GM18870 (cell line): Measurements from ENCODE around the gene VAPB.

ENCODE experiments used
- ATAC-seq: cut with Tn5 transposase; IDR thresholded peaks from one replicate; pipeline ENCODE4 v1.9.1; 2021; ENCODE audit warnings: moderate library complexity; ENCODE audit not compliant: unreplicated experiment

VAPB gene

DNA sequence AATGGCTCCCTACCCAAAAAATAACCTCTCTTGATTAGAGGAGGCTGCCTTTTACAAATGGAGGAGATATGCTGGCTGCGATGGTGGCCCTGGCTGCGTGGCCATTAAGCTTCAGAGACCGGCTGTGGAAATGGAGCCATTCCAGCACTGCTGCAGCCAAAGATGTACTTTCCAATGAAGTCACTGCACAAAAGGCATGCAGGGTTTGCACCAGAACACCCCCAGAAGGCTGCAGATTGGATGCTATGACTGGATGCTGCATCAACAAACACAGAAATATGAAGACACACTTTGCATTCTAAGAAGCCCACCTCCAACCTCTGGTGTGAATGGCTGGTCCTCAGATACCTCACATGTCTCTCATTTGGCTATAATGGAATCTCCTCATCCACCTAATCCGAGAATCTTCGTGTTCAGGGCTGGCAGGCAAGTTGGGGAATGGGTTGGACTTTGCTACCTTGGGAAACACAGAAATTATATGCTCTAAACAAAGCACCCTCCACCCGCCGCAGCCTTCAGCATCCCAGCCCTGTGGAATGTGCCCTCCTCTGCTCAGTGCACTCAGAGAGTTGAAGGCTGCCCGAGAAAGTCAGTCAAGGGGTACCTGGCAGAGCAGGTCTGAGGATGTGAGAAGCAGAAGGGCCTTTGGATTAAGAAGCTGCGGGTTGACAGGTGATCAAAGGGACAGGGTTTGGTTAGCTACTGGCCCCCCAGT, 90.9 kb downstream of the VAPB start:
- no peak for ATAC-seq

DNA sequence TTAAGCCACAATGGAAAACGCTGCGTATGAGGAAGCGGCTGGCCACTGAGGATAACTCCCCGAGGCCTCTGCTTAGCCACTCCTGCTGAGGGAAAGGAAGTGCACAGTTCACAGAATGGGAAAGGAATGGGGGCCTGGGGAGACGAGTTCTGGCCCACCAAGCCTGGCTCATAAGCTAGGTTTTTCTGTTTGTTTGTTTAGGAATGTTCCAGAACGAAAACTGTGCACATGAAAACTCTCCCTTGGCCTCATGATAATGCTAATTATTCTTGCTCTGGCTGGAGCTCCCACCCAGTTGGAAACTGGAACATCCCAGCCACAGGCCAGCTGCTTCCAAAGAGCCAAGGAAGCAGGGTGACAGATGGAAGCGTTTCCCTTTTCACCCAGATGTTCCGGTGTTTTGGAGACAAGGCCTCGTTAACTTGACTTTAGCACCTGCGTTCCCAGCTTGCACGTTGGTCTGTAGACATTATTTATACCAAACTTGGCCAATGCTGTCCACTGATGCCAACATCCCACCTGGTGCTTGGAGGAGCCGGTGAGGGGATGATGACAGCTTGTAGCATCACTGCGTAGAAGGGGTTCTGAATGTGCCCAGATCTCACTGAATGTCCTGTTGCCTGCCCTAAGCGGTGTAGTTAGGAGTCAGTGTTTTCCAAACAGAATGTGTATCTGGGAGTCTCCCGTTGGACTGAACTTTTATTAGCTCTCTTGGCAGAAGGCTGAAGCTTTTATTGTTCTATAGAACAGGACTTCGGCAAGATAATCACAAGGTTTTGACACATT, 91.7 kb downstream of the VAPB start:
- no peak for ATAC-seq

DNA sequence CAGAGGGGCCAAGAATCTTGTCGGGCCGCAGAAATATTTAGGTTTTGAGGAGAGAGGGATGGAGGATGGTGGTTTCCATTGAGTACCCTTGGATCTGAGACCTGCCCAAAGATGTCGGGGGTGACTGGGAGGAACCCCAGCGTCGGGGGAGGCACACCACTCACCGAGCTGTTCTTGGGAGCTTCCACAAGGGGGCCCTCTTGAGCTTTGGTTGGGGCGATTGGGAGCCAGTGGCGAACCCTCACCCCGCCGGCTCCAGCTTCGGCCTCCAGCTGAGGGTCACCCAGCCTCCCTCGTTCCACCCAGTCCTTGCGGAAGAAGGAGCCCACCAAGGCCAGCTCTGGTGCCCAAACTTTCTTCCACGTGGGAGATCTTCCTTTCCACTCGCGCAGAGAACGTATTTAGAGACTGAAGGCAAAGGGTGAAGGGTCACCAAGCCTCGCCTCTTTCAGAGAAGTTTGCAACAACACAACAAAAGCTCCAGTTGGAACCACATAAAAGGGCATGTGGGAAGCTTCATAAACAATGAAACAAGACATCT, 92.5 kb downstream of the VAPB start:
- ATAC-seq, result no peak

DNA sequence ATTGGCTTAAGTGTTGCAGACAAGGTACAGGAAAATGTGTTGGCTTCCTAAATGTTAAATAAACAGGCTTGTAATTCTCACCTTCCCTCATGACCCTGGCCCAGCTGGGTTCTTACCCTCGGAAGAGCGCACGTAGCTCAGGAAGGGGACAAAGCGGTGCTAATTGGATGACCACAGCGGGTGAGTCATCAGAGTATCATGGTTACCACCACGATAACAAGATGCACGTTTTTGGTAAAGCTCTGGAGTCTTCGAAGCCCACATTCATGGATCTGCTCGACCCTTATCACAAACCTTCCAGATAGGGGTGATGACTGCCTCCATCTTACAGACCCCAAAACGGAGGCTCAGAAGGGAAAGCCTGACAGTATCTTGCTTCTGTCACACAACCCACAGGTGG, 93.4 kb downstream of the VAPB start:
- no peak for ATAC-seq

DNA sequence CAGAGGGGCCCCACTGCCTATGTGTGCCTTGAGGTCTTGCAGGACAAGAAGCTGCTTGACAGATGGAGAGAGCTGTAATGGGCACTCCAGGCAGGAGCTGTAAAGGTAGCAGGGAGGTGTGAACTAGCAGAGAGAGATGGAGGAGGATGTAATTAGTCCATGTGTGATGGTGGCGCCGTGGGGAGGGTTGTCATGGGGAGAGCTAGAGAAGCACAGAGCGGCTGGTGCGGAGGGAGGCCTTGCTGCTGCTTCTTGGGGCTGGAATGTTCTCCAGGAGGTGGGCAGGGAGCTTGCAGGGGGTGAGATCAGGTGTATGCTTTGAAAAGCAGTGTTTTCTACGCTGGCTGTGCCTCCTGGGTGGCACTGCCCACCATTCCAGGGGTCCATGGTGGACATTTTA, 94.0 kb downstream of the VAPB start:
- no peak for ATAC-seq

DNA sequence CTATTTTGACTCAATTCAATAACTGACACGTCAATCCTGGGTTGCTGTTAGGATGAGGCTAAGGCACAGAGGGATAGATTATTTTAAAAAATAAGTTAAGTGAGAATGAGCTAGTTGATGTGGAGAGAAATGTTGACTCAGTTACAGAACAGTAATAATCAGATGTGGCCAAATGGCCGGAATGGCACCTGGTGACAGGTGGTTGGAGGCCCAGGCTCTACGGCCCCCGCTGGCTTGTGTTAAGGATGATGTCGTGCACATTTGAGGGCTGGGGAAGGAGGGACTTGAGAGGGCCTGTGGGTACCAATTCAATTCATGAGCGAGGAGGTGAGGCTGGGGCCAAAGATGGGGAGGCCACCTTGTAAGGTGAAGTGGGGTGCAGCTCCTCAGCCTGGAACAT, 94.4 kb downstream of the VAPB start:
- ATAC-seq, result no peak

DNA sequence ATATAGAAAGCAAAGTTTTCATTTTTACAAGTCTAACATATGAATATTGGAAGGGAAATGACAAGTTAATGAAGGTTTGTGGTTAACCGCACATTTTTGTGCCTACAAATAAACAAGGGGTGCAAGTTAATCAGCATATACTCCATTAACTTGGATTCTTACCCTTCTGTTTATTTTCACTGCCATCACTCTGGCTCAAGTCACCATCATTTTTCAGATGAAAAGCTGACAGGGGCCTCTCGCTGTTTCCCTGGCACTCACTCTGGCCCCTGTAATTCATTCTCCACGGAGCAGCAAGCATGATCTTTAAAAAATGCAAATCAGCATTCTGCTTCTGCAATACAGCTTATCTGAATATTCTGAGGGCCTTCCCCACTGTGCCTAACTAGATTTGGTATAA, 96.4 kb downstream of the VAPB start:
- ATAC-seq, result no peak

DNA sequence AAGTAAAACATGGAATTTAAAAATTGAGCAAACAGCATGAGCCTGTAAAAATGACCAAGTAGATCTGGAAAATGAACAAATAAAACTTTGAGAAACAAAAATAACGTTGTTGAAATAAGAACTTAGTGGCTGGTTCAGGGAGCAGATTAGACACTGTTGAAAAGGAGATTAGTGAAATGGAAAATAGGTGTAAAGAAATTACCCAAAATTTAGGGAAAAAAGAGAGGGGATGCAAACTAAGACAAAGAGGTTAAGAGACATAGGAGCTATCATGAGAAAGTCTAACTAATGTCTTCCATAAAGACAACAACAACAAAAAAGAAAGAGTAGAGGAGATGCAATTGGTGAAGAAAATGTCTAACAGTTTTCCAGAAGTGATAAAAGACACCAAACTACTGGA, 97.2 kb downstream of the VAPB start:
- no peak for ATAC-seq

DNA sequence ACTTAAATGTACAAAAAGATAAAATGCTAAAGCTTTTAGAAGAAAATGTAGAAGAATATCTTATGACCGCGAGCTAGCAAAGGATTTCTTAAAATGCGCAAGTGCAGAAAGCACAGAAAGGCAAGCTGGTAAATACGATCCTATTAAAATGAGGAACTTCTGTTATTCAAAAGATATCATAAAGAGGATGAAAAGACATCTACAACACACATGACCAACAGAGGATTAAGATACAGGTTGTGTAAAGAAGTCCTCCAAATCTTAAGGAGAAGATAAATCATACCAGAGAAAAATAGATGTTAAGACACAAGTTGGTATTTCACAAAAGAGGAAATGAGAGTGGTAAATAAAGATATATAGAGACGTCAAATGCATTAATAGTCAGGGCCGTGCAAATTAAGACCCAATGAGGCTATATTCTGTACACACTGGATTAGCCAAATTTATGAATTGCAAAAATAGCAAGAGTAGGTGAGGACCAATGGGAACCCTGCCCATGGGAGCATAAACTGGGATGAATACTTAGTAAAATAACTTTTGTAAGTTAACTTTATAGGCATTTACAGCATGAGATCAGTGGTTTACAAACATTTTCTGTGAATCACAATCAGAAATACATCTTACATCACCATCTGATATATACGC, 103.2 kb downstream of the VAPB start:
- ATAC-seq, result no peak

DNA sequence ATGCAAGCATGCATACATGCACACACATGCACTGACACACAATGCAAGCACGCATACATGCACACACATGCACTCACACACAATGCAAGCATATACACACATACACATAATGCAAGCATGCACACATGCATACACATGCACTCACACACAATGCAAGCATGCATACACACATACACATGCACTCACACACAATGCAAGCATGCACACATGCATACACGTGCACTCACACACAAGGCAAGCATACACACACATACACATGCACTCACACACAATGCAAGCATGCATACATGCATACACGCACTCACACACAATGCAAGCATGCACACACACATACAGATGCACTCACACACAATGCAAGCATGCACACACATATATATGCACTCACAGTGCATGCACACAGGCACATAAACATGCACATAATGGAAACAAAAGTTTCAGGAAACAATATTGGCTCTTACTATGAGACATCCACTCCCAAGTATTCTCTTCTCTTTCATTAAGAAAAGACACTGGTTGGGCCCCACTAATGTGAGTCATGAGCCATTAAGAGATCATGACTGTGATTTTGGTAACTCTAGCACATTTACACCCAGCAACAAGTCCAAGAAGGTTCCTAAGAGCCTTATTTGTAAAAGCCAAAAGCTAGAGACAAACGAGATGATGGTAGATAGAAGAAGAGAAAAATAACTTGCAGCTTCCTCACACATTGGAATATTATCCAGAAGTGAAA, 103.9 kb downstream of the VAPB start:
- ATAC-seq, result no peak

DNA sequence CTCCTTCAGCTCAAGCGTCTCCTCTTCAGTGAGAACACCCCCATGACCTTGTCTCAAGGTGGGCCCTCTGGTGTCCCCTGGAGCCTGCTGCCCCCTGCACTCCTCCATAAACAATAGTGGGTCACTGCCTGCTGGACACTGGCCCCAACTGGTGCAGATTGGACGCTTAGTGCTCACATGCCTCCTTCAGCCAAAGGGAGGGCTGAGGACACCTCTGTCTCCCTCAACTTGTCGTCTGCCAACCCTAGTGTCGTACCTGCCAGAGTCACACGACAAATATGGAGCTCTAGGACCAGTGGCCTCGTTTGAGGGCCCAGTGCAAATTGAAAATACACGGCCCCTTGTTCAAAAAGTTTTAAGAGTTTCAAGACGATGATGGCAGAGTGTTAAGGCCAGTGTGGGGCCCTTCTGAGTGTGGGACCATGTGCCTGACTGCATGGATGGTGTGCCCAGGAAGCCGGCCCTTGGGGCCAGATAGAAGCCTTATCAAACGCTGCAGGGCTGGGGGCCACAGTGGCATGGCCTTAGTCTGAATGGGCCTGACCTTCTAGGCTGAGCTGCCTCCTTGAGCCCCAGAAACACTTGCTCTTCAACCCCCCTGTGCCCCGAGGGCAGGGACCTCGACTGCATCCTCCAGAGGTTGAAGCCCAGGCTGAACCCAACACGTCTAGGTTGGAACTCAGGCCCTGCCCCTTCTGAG, 106.0 kb downstream of the VAPB start:
- no peak for ATAC-seq

DNA sequence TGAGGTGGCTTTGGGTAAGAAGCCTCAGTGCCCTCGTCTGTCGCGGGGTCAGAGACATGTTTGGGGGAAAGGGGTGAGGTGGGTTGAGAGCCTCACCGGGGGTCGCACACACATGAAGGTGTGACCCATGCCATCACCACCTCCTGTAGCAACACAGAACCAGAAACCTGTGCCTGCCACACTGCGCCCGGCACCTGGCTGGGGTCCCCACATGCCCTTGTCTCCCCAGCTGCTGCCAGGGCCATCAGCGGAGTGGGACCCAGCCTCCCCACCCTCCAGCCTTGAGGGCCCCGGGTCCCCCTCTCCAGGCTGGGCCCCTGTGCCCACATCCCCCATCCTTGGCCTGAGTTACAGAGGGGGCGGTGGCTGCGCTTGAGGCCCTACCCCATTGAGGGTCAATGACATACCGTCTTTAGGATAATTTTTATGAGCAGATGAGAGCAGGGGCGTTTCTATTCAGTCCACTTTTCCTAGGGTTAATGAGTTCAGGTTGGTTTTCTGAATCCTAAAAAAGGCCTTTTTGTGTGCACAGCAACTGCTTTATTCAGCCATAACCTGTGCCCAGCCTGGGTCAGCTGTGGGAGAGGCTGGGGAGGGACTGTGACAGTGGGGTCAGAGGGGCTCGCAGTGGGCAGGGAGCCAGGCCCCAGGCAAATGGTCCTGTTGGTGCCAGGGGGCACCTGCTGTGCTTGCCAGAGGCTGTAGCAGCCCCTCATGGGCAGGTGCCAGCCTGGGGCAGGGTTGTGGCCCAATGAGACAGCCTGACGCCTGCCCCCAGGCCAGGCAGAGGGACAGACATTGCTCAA, 106.8 kb downstream of the VAPB start:
- ATAC-seq, result no peak

DNA sequence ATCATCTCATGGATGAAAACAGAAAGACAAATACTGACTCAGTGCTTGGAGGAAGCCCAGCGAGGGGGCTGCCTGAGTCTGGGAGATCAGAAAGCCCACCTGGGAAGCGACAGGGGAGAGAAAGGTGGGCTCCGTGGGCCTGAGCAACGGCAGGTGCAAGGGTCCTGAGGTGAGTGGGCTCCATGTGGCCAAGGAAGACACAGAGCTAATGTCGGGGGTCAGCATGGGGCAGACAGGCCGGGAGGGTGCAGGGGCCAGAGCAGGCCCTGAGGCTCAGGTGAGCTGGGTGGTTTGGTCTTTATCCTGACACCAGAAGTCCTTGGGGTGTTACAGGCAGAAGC, 107.4 kb downstream of the VAPB start:
- no peak for ATAC-seq

DNA sequence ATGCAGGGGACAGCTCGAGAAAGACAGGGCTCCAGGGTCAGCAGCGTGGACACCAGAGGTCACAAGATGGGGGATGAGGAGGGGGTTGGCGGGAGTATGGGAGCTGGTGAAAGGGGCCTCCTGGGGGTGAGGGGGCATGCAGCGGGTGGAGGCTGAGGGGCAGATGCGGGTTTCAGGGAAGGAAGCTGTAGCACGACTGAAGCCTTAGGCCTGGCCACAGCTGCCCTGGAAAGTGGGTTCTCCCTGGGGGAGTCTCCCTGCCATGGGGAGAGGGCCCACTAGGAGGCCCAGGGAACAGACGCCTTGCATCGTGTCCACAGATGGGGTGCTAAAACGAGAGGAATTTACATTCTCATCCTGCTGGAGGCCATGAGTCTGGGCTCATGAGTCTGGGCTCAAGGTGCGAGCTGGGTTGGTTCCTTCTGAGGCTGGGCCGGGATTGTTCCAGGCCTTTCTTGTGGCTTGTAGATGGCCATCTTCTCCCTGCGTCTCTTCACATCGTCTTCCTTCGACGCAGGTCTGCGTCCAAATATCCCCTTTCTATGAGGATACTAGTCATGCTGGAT, 108.1 kb downstream of the VAPB start:
- no peak for ATAC-seq

DNA sequence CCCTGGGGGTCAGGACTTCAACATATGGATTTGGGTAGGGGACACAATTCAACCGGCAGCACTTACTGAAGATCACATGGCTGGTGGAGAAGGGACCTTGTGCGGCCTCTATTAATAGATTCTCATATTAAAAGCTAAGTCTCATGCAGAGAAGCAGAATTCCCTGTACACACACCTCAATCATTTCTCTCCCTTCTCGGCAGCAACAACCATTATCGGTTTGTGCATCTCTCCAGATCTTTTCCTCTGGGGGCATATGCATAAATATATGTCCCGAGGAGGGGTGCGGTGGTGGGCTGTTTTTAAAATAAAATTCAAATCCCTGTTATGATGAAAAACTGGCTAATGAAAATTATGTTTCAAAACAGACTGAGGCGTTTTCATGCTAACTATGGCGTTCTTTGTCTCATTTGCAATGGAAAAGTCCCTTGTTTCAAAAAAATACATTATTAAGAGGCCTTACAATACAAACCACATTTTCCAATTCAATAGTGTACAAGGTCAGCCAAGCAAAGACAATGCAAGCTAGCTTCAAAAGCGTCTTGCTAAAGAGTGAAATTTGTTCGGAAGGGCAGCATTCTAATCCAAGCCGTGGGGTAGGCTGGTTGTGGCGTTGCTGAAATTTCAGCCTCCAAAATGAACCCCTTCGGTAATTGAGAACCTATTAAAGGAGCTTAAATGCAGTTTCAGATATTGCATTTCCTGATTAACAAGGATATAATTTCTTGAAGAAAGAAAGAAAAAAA, 108.9 kb downstream of the VAPB start:
- no peak for ATAC-seq

DNA sequence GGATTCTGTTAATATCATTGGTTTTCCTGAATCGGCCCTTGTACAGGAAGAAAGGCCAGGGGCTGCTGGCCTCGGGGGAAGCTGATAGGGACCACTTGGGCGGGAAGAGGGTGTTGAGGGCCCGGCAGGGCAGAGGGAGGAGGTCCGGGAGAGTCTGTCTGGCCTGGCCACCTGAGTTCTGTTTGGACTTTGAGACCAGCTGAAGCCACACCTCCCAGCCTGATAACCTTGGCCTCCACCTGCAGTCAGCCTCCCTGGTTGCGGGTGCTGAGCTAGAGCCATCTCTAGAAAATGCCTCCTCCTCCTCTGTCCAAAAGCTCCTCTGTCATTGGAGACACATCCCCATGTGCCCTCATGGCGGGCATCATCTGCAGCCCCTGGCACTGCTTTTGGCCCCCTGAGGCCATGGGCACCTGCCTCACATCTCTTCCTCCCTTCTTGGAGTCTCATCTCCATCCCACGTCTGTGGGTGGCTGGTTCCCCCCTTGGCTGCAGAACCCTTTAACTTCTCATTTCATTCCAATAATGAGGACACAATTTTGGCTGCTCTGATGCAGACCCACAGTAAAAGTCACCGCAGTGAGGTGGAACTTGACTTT, 109.5 kb downstream of the VAPB start:
- no peak for ATAC-seq

DNA sequence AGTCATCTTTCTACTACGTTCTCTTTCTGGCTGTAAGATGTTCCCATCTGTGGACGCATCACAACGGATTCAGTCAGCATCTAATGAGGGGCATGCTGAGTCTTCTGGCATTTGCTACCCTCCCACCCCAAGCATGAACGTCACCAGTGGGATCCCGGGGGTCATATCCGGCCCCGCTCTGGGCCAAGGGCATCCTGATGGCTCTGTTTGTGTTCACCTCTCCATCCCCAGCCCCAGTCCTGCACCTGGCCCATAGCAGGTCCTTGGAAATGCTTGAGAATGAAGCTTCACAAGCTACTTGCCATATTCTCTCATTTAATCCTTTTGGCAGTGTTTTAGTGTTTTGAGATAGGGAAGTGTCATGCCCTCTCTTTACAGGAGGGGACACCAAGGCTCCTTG, 111.2 kb downstream of the VAPB start:
- no peak for ATAC-seq
